IMR-90 (cell line): ENCODE results near the gene NAV2. TPM values are rescaled to one million over a fixed set of nuclear protein-coding genes. Genes with fewer than 3 reads are reported as not detected.

Source experiments
- ATAC-seq: fragments of 200-7000 bp; cut with Tn5 transposase; 2 replicates; pipeline ENCODE4 v1.9.1; 2020; ENCODE audit warnings: low read depth, mild to moderate bottlenecking, moderate library complexity
- BruUV-seq: library from RNA; stranded (reverse); fragments of 400-500 nt; replicated peaks from 2 replicates; lab custom pipeline; 2021; lab: Mats Ljungman, UMichigan
- CTCF ChIA-PET: fragments of 300-600 bp; formaldehyde crosslinking; extraction: SDS; loops from one replicate; lab custom pipeline; 2021; ENCODE audit warnings: antibody characterized with exemption; lab: Yijun Ruan, JAX
- POLR2A ChIA-PET: fragments of 300-600 bp; sonication (Branson Sonifier 250); formaldehyde crosslinking; loops from one replicate; lab custom pipeline; 2022; ENCODE audit warnings: antibody characterized with exemption; ENCODE audit not compliant: unreplicated experiment; lab: Charles Lee
- DNase-seq: peaks from one replicate; pipeline ENCODE4 v3.0.0; 2013
- H2AFZ ChIP-seq: replicated peaks from 2 replicates; pipeline ENCODE3; 2013; ENCODE audit warnings: low read length, mild to moderate bottlenecking; ENCODE audit not compliant: poor library complexity
- H2AK5ac ChIP-seq: 2 replicates; pipeline ENCODE4 v1.6.1; 2013; ENCODE audit warnings: low read depth, low read length, inconsistent platforms
- H2AK9ac ChIP-seq: replicated peaks from 2 replicates; pipeline ENCODE3; 2013; ENCODE audit warnings: mild to moderate bottlenecking, low read depth, low read length, moderate library complexity; ENCODE audit not compliant: poor library complexity
- H2BK120ac ChIP-seq: 2 replicates; pipeline ENCODE4 v1.6.1; 2013; ENCODE audit warnings: low read depth, low read length, inconsistent platforms
- H2BK15ac ChIP-seq: 3 replicates; pipeline ENCODE4 v1.6.1; 2013; ENCODE audit warnings: low read depth, low read length, inconsistent platforms
- H2BK20ac ChIP-seq: 2 replicates; pipeline ENCODE4 v1.6.1; 2013; ENCODE audit warnings: low read depth, mild to moderate bottlenecking, inconsistent platforms, low read length, moderate library complexity
- H2BK5ac ChIP-seq: 2 replicates; pipeline ENCODE4 v1.6.1; 2013; ENCODE audit warnings: mild to moderate bottlenecking, low read depth, low read length, inconsistent platforms; ENCODE audit not compliant: poor library complexity, severe bottlenecking
- H3K14ac ChIP-seq: replicated peaks from 2 replicates; pipeline ENCODE4 v1.6.1; 2013; ENCODE audit warnings: low read depth, low read length, inconsistent platforms
- H3K18ac ChIP-seq: 2 replicates; pipeline ENCODE4 v1.6.1; 2013; ENCODE audit warnings: low read depth, low read length, control low read depth
- H3K23ac ChIP-seq: 2 replicates; pipeline ENCODE4 v1.6.1; 2013; ENCODE audit warnings: low read depth, low read length, inconsistent platforms
- H3K27ac ChIP-seq: 2 replicates; pipeline ENCODE4 v1.5.1; 2013; ENCODE audit warnings: mild to moderate bottlenecking, control low read depth, low read length; ENCODE audit not compliant: insufficient read depth
- H3K27me3 ChIP-seq: 2 replicates; pipeline ENCODE4 v1.6.1; 2013; ENCODE audit warnings: low read length; ENCODE audit not compliant: control insufficient read depth, insufficient read depth
- H3K36me3 ChIP-seq: 2 replicates; pipeline ENCODE4 v1.6.1; 2013; ENCODE audit warnings: low read length, mixed read lengths; ENCODE audit not compliant: control insufficient read depth, insufficient read depth
- H3K4ac ChIP-seq: 2 replicates; pipeline ENCODE4 v1.6.1; 2013; ENCODE audit warnings: low read depth, low read length, inconsistent platforms
- H3K4me1 ChIP-seq: 2 replicates; pipeline ENCODE4 v1.6.1; 2013; ENCODE audit warnings: low read length, mixed read lengths; ENCODE audit not compliant: control insufficient read depth, insufficient read depth
- H3K4me2 ChIP-seq: 2 replicates; pipeline ENCODE4 v1.6.1; 2013; ENCODE audit warnings: low read depth, mild to moderate bottlenecking, control low read depth, low read length, moderate library complexity
- H3K4me3 ChIP-seq: 2 replicates; pipeline ENCODE4 v1.5.1; 2013; ENCODE audit warnings: low read depth, mild to moderate bottlenecking, control low read depth, low read length, moderate library complexity; ENCODE audit not compliant: insufficient read depth
- H3K56ac ChIP-seq: 2 replicates; pipeline ENCODE4 v1.6.1; 2013; ENCODE audit warnings: low read length, inconsistent platforms; ENCODE audit not compliant: insufficient read depth; ENCODE audit errors: extremely low read depth
- H3K79me1 ChIP-seq, 2 experiments: 2 replicates each; pipeline ENCODE4 v1.6.1; 2013; ENCODE audit warnings: low read length in 2 of 2, inconsistent platforms in 1 of 2, low read depth in 1 of 2
- H3K9ac ChIP-seq: 2 replicates; pipeline ENCODE4 v1.6.1; 2013; ENCODE audit warnings: low read depth, low read length, control low read depth
- H3K9me1 ChIP-seq: 2 replicates; pipeline ENCODE4 v1.6.1; 2013; ENCODE audit warnings: low read length, inconsistent platforms; ENCODE audit not compliant: insufficient read depth
- H3K9me3 ChIP-seq: 2 replicates; pipeline ENCODE4 v1.6.1; 2013; ENCODE audit warnings: low read length; ENCODE audit not compliant: control insufficient read depth, insufficient read depth
- H4K20me1 ChIP-seq: 2 replicates; pipeline ENCODE4 v1.6.1; 2013; ENCODE audit warnings: low read length, inconsistent platforms; ENCODE audit not compliant: insufficient read depth
- H4K5ac ChIP-seq: 2 replicates; pipeline ENCODE4 v1.6.1; 2013; ENCODE audit warnings: mild to moderate bottlenecking, low read depth, low read length, control low read depth
- H4K8ac ChIP-seq, 2 experiments: 2 replicates each; pipeline ENCODE4 v1.6.1; 2013; ENCODE audit warnings: low read depth in 2 of 2, low read length in 2 of 2, control low read depth in 1 of 2, inconsistent platforms in 1 of 2
- H4K91ac ChIP-seq: 2 replicates; pipeline ENCODE4 v1.6.1; 2013; ENCODE audit warnings: low read depth, low read length, inconsistent platforms; ENCODE audit not compliant: insufficient read depth
- BHLHE40 ChIP-seq: fragments of 150-350 bp; IDR thresholded peaks from 2 replicates; pipeline ENCODE4 v1.6.1; 2016; ENCODE audit warnings: mild to moderate bottlenecking, low read depth, low read length
- CEBPB ChIP-seq: IDR thresholded peaks from 2 replicates; pipeline ENCODE4 v1.6.1; 2012; ENCODE audit warnings: low read depth, low read length, improper control_type of control experiment
- CHD1 ChIP-seq: IDR thresholded peaks from 2 replicates; pipeline ENCODE4 v1.6.1; 2012; ENCODE audit warnings: low read depth, low read length, improper control_type of control experiment
- FOS ChIP-seq: fragments of 150-350 bp; IDR thresholded peaks from 2 replicates; pipeline ENCODE4 v1.6.1; 2016; ENCODE audit warnings: low read depth, low read length
- MAFK ChIP-seq: IDR thresholded peaks from 2 replicates; pipeline ENCODE4 v1.6.1; 2012; ENCODE audit warnings: low read depth, low read length, improper control_type of control experiment
- MAZ ChIP-seq: IDR thresholded peaks from 2 replicates; pipeline ENCODE4 v1.6.1; 2012; ENCODE audit warnings: low read depth, mild to moderate bottlenecking, low read length, improper control_type of control experiment, moderate library complexity, borderline replicate concordance
- MXI1 ChIP-seq: IDR thresholded peaks from 2 replicates; pipeline ENCODE4 v1.6.1; 2012; ENCODE audit warnings: low read depth, mild to moderate bottlenecking, low read length, moderate library complexity, borderline replicate concordance
- NFE2L2 ChIP-seq: fragments of 150-350 bp; IDR thresholded peaks from 2 replicates; pipeline ENCODE4 v1.6.1; 2016; ENCODE audit warnings: low read depth, mild to moderate bottlenecking, low read length
- POLR2A ChIP-seq: IDR thresholded peaks from 2 replicates; pipeline ENCODE4 v1.6.1; 2012; ENCODE audit warnings: mild to moderate bottlenecking, low read depth, low read length
- RAD21 ChIP-seq: IDR thresholded peaks from 2 replicates; pipeline ENCODE4 v1.6.1; 2012; ENCODE audit warnings: low read length, improper control_type of control experiment
- RCOR1 ChIP-seq: IDR thresholded peaks from 2 replicates; pipeline ENCODE4 v1.6.1; 2012; ENCODE audit warnings: mild to moderate bottlenecking, low read length, improper control_type of control experiment; ENCODE audit not compliant: insufficient replicate concordance
- RFX5 ChIP-seq: IDR thresholded peaks from 2 replicates; pipeline ENCODE4 v1.8.0; 2012; ENCODE audit warnings: low read depth, mild to moderate bottlenecking, low read length, moderate library complexity
- SMC3 ChIP-seq: fragments of 150-350 bp; IDR thresholded peaks from 2 replicates; pipeline ENCODE4 v1.6.1; 2016; ENCODE audit warnings: low read depth, mild to moderate bottlenecking, antibody characterized with exemption, low read length, moderate library complexity
- WGBS, 2 experiments: methylation state at CpG; one replicate each; pipeline versions ENCODE4 v1.1.5 to v1.1.7; 2013; ENCODE audit warnings: missing lambda C conversion rate in 2 of 2; ENCODE audit not compliant: insufficient read length in 1 of 2; ENCODE audit errors: extremely low coverage in 2 of 2; 5-methylcytosine and 5-hydroxymethylcytosine counted together
- dilution Hi-C: fragments of 300-500 bp; cut with HindIII; formaldehyde crosslinking; loops from one replicate; pipeline ENCODE4 v1.14.3; 2018; ENCODE audit warnings: low sequenced_read_pairs; ENCODE audit not compliant: unreplicated experiment
- in situ Hi-C: fragments of 300-500 bp; cut with MboI; formaldehyde crosslinking; loops from 3 replicates; pipeline ENCODE4 v1.14.3; 2019; ENCODE audit warnings: low sequenced_read_pairs, inconsistent platforms, mixed read lengths
- intact Hi-C: fragments of 100-400 bp; cut with micrococcal nuclease; formaldehyde crosslinking; loops from 2 replicates; pipeline ENCODE4 v1.10.0; 2022
- polyA plus RNA-seq, 3 experiments: library from polyadenylated mRNA; depleted of rRNA; stranded (reverse); fragments of >200 nt; gene quantifications; 2 replicates each; pipeline ENCODE4 v1.2.3, GENCODE V29; 2012; ENCODE audit warnings: low replicate concordance in 1 of 3
- total RNA-seq: library from RNA; depleted of rRNA; stranded (reverse); fragments of >200 nt; gene quantifications from 2 replicates; pipeline ENCODE4 v1.2.3, GENCODE V29; 2012
- TF ChIP-seq, protein P1 (sequence below): conservative IDR thresholded peaks from 2 replicates; pipeline ENCODE4 v1.5.1; 2012; ENCODE audit warnings: mild to moderate bottlenecking, low read depth, low read length, improper control_type of control experiment
- TF ChIP-seq, protein P2 (sequence below): fragments of 150-350 bp; IDR thresholded peaks from 2 replicates; pipeline ENCODE4 v1.6.1; 2017; ENCODE audit warnings: mild to moderate bottlenecking, antibody characterized with exemption, low read length, low read depth

Gene NAV2
- total and polyA plus RNA-seq, 2 of the 4 experiments (the other 2 are of a cell fraction), result 4.5 to 12.6 TPM

DNA sequence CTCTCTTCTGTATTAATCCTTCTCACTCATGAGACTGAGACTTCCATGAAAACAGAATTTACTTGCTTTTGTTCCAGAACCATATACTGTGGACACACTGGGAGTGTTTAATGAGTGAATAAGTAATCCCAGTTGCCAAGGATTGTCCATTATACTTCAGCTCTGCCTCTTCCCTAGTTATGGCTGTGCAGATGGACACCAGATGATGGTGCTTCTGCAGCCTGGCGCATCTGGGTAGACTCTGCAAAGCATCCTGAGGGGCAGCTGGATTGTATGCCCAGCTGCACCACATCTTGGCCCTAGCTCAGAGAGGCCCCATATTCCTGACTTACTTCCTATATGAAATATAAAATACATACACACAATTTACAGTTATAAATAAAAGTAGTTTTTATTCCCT is 404.2 kb downstream of the NAV2 start:
- no peak overlapping the region for H2BK120ac ChIP-seq
- H3K4ac ChIP-seq, result no peak overlapping the region
- no peak overlapping the region for H3K9ac ChIP-seq
- no peak overlapping the region for H2AK5ac ChIP-seq
- dilution Hi-C loops (no loop called here), in situ Hi-C loops (no loop called here), intact Hi-C loops (no loop called here)
- no peak overlapping the region for H4K5ac ChIP-seq
- POLR2A ChIA-PET, result no interaction called here
- peaks cover 8% of the 10 kb centered on the region for H3K4me1 ChIP-seq
- no peaks in the 10 kb centered on the region for H3K9me3 ChIP-seq
- no peaks in the 10 kb centered on the region for H3K27me3 ChIP-seq
- BruUV-seq, result no TSS peak
- H3K36me3 ChIP-seq, result peaks cover 24% of the 10 kb centered on the region
- H3K9me1 ChIP-seq, result peaks cover 17% of the 10 kb centered on the region
- no peak overlapping the region for H2BK20ac ChIP-seq
- no peak for TF ChIP-seq RCOR1
- no peak for TF ChIP-seq MAFK
- TF ChIP-seq SMC3, result no peak
- TF ChIP-seq, protein P1, sequence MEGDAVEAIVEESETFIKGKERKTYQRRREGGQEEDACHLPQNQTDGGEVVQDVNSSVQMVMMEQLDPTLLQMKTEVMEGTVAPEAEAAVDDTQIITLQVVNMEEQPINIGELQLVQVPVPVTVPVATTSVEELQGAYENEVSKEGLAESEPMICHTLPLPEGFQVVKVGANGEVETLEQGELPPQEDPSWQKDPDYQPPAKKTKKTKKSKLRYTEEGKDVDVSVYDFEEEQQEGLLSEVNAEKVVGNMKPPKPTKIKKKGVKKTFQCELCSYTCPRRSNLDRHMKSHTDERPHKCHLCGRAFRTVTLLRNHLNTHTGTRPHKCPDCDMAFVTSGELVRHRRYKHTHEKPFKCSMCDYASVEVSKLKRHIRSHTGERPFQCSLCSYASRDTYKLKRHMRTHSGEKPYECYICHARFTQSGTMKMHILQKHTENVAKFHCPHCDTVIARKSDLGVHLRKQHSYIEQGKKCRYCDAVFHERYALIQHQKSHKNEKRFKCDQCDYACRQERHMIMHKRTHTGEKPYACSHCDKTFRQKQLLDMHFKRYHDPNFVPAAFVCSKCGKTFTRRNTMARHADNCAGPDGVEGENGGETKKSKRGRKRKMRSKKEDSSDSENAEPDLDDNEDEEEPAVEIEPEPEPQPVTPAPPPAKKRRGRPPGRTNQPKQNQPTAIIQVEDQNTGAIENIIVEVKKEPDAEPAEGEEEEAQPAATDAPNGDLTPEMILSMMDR, result no peak
- no peak for TF ChIP-seq RFX5
- TF ChIP-seq FOS, result no peak
- no peak for TF ChIP-seq BHLHE40
- no peak for TF ChIP-seq POLR2A
- no peak for TF ChIP-seq NFE2L2
- TF ChIP-seq MXI1, result no peak
- TF ChIP-seq MAZ, result no peak
- no peak for TF ChIP-seq RAD21
- no peak for TF ChIP-seq CEBPB
- TF ChIP-seq, protein P2, sequence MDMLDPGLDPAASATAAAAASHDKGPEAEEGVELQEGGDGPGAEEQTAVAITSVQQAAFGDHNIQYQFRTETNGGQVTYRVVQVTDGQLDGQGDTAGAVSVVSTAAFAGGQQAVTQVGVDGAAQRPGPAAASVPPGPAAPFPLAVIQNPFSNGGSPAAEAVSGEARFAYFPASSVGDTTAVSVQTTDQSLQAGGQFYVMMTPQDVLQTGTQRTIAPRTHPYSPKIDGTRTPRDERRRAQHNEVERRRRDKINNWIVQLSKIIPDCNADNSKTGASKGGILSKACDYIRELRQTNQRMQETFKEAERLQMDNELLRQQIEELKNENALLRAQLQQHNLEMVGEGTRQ, result no peak
- TF ChIP-seq CHD1, result no peak
- peaks cover 3 to 6% of the 10 kb centered on the region in 2 experiments; a peak in 3 of 4 replicates for H3K79me1 ChIP-seq
- WGBS, 2 experiments, result no CpG with 5 or more reads among the region's 1 CpG
- H3K23ac ChIP-seq, result no peak overlapping the region
- H4K91ac ChIP-seq, result no peak overlapping the region
- DNase-seq (no peak), ATAC-seq (no peak)
- H2BK15ac ChIP-seq, result no peak overlapping the region
- CTCF ChIA-PET, result interaction anchor here (0.6 to 1.1 kb wide), 3 partner anchors 11 to 20 kb away, joined by 3 read pairs; no protein-coding TSS in a partner anchor
- no peak overlapping the region for H2AFZ ChIP-seq
- no peak overlapping the region for H3K56ac ChIP-seq
- H3K4me3 ChIP-seq, result no peak overlapping the region
- H4K8ac ChIP-seq, result no peak overlapping the region
- no peak overlapping the region for H2BK5ac ChIP-seq
- no peak overlapping the region for H3K27ac ChIP-seq
- H4K20me1 ChIP-seq, result peaks cover 3% of the 10 kb centered on the region
- no peak overlapping the region for H2AK9ac ChIP-seq
- no peak overlapping the region for H3K4me2 ChIP-seq
- no peak overlapping the region for H3K14ac ChIP-seq
- H3K18ac ChIP-seq, result no peak overlapping the region
